CD4-positive, alpha-beta T cell treated with Interleukin-15 for 1 hour (primary cell): ENCODE results near the gene RASIP1.
A peak's percentile ranks its signal among the peaks of the same experiment; 100 is the strongest.
"Not testable (repeated sequence)": the region's sequence is repeated elsewhere in the genome, so short reads cannot be mapped to it uniquely, and the experiment has no call there.

Experiments used
- DNase-seq: peaks from one replicate; pipeline ENCODE4 v3.0.0-alpha.2; 2020

Gene RASIP1

GRCh38 chr19:48731452-48731851 lies 9.0 kb downstream of the RASIP1 start:
- DNase-seq = no peak

- DNase-seq = no peak
These were observed 11.3 kb downstream of the RASIP1 start for GRCh38 chr19:48728911-48729664.

DNA sequence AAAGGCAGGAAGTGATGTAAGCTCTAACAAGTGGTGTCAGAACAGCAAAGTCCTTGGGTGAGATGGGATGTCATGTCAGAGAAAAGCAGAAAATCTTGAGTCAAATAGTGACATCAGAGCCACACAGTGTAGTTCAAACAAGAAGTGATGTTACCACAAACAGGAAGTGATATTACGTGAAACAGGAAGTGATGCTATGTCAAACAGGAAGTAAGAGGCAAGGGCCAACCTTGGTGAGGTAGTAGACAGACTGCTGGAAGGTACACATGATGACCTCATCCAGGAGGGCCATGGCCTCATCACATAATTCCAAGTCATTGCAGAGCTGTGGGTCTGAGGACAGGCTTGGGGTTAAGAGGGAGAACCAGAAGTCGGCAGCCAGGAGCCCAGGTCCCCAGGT lies 13.9 kb downstream of the RASIP1 start:
- peak; percentile 71 for DNase-seq

- DNase-seq = peak; percentile 46
These were observed 15.3 kb downstream of the RASIP1 start for GRCh38 chr19:48724796-48725753.

- DNase-seq = no peak
These were observed 18.2 kb downstream of the RASIP1 start for GRCh38 chr19:48722196-48722708.

DNA sequence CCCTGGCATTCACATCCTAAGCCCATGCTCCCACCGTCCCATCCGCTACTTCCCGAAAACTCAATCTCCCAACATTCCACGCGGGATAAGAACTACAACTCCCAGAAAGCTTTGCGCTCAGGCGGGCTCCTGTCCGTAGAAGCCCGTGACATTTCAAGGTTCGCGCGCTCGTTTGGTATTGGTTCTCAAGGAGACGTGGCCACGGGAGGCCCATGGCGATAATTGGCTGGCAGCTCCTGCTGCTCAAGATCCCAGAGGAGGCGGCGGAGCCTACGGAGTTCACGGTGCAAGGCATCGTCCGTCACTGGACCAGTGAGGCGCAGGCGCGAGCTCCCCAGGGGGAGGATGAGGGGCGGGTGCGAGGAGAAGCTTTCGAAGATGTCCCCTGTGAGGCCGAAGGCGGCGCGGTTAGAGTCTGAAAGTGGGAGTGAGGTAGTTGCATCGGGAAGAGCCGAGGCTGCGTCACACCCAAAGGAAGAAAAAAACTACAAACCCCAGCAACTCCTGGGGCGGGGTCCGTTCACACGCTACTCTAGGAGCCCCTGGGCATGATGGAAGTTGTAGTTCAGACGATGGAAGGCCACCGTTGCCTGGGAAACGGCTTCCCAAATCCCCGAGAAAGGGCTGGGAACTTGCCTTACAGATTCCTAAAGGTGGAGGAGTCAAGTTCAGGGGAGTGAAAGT lies 19.7 kb downstream of the RASIP1 start:
- DNase-seq = peak; percentile 96

- no peak for DNase-seq
These were observed 20.2 kb downstream of the RASIP1 start for GRCh38 chr19:48720251-48720612.

GRCh38 chr19:48719263-48720171 lies 20.9 kb downstream of the RASIP1 start, which contains the start of gene MAMSTR:
Gene MAMSTR, minus strand, starts transcription at chr19:48719725. Its CDS starts 694 bp downstream, at chr19:48719031.
- DNase-seq = no peak

GRCh38 chr19:48718711-48719231 lies 21.6 kb downstream of the RASIP1 start:
- no peak for DNase-seq

- DNase-seq = not testable (repeated sequence)
These were observed 22.3 kb downstream of the RASIP1 start for GRCh38 chr19:48718106-48718505.

GRCh38 chr19:48716562-48717291 lies 23.7 kb downstream of the RASIP1 start:
- DNase-seq = no peak

GRCh38 chr19:48715681-48716171 lies 24.7 kb downstream of the RASIP1 start:
- DNase-seq = no peak

- DNase-seq = no peak
These were observed 25.4 kb downstream of the RASIP1 start for GRCh38 chr19:48714759-48715675.

DNA sequence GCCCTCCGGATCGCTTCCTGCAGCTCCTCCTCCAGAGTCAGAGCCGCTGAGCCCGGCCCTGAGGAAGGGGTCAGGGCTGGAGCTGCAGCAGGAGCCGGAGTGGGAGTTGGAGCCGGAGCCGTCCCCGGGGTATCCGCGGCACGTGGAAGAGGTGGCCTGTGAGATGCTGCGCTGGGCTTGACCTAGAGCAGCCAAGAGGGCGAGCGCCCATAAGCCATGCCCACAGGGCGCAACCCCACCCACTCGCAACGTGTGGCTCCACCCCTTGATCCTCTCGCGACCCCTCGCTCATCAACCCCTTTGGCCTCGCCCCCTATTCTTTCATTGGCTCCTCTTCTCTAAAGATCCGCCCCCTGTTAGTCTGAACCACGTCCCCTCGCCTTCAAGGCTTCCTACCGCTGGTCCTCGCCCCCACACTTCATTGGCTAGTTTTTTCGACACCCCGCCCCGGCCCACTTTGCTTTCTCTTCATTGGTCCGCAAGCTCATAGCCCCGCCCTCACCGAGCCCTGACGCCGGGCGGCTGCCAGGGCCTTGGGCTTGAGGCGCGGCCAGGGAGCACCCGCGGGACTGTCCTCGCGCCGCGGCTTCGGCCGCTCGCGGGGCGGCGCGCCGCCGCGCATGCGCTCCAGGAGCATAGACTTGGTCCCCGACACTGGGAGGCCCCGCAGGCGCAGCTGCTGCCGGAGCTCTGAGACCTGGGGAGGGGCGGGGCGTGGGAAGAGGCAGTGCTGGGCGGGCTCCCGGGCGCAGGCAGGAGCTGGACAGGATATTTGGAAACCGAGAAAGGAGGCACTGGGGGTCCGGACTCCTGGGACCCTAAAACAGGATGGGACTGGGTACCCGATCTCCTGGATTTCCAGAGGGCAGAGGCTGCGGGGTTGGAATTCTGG lies 26.3 kb downstream of the RASIP1 start:
- peak; percentile 99 for DNase-seq

- DNase-seq = no peak
These were observed 27.2 kb downstream of the RASIP1 start for GRCh38 chr19:48713041-48713863.

DNA sequence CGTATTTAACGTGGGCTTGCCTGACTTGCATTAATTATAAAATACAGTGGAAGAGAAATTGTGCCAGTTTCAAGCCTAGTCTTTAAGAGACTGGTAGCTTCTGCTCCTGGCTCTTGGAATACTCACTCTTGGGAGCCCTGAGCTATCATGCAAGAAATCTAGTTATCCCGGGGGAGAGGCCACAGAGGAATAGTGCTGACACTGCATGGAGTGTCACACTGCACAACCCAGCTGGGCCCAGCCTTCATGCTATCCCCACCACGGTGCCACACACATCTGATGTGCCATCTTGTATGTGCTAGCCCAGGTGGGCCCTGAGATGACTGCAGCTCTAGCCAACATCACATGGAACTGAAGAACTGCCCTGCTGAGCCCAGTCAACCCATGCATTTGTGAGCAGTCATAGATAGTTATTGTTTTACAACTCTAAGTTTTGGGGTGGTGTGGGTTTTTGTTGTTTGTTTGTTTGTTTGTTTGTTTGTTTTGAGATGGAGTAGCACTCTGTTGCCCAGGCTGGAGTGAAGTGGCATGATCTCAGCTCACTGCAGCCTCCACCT lies 29.2 kb downstream of the RASIP1 start:
- no peak for DNase-seq

- DNase-seq = no peak
These were observed 31.9 kb downstream of the RASIP1 start for GRCh38 chr19:48708471-48708870.
